Right lobe of liver (tissue), 6 donors: ENCODE measurements around the gene PGM3. TPM values are rescaled to one million over a fixed set of nuclear protein-coding genes. Genes with fewer than 3 reads are reported as not detected.

Experiments
- ATAC-seq, 4 donors: fragments of 200-7000 bp; cut with Tn5 transposase; one replicate each; pipeline ENCODE4 v1.9.1; 2020; ENCODE audit warnings: mild to moderate bottlenecking in 4 of 4, moderate library complexity in 4 of 4
- DNase-seq, 3 donors: peaks; one replicate each; pipeline ENCODE4 v3.0.0-alpha.2; 2020
- H3K27ac ChIP-seq, 3 donors: fragments of 200-600 bp; one replicate each; pipeline ENCODE4 v1.8.0; 2022
- H3K27me3 ChIP-seq, 2 donors: fragments of 200-600 bp; one replicate each; pipeline ENCODE4 v1.8.0; 2022
- H3K36me3 ChIP-seq, 4 donors: fragments of 200-600 bp; sonication (generic) in 1 of 4; one replicate each; pipeline versions ENCODE4 v1.5.1 to v1.8.0; 2017 to 2022; ENCODE audit warnings: control low read depth in 1 of 4
- H3K4me1 ChIP-seq, 4 donors: fragments of 200-600 bp; sonication (generic) in 1 of 4; one replicate each; pipeline versions ENCODE4 v1.5.1 to v1.8.0; 2017 to 2022; ENCODE audit warnings: control low read depth in 1 of 4
- H3K4me3 ChIP-seq, 3 donors: fragments of 200-600 bp; one replicate each; pipeline ENCODE4 v1.8.0; 2022
- H3K9me3 ChIP-seq, 4 donors: fragments of 200-600 bp; sonication (generic) in 1 of 4; one replicate each; pipeline versions ENCODE4 v1.5.1 to v1.8.0; 2017 to 2022; ENCODE audit warnings: control low read depth in 1 of 4
- CTCF ChIP-seq, 4 donors: fragments of 200-600 bp in 3 of 4; fragments of 450-650 bp in 1 of 4; IDR thresholded peaks; one replicate each; pipeline versions ENCODE4 v1.5.1 to v1.8.0; 2016 to 2022; ENCODE audit warnings: antibody characterized with exemption in 4 of 4, mild to moderate bottlenecking in 2 of 4
- POLR2A ChIP-seq: fragments of 450-650 bp; IDR thresholded peaks from one replicate; pipeline ENCODE4 v1.6.1; 2017; ENCODE audit warnings: antibody characterized with exemption, mild to moderate bottlenecking
- WGBS: methylation state at CpG from one replicate; pipeline ENCODE4 v1.1.6; 2018; ENCODE audit warnings: low coverage, low lambda C conversion rate; ENCODE audit not compliant: insufficient coverage; ENCODE audit errors: missing lambda C conversion rate; 5-methylcytosine and 5-hydroxymethylcytosine counted together
- intact Hi-C, 2 donors: fragments of 100-400 bp; cut with DNase I; formaldehyde crosslinking; loops; one replicate each; pipeline versions ENCODE4 v1.11.2 to v1.14.1; 2022
- total RNA-seq, 6 experiments: library from RNA; depleted of rRNA in 2 of 6; stranded (reverse); fragments of >200 nt in 2 of 6; fragmentation: NEBNext Ultra II Directional in 3 of 6; extraction: Animal tissue kit (Norgen Biotek cat#: 25700) in 3 of 6; gene quantifications; one replicate each; pipeline versions ENCODE4 v1.1.0 to v1.2.4, GENCODE V29; 2016 to 2023
- donor health status: DM: no; HTN: yes; CAD: no.
- donor health status: DM: no; HTN: no; CAD: no.
- donor health status: DM: no; HTN: no; CAD: no.
- donor health status: DM: no; HTN: yes; CAD: no.
- donor health status: DM: no; HTN: yes; CAD: no.

Gene PGM3
- total RNA-seq, 6 experiments from 2014 or later: 23.5 to 52.2 (median 35.0) TPM

- no peaks in the 10 kb centered on the region for H3K27me3 ChIP-seq
- intact Hi-C loops: no loop called here
- H3K4me3 ChIP-seq: no peak overlapping the region
- no peaks in the 10 kb centered on the region for H3K9me3 ChIP-seq
- no peak for ATAC-seq
- no peak for TF ChIP-seq CTCF (IDR thresholded peaks at IDR 0.05)
- no peak for TF ChIP-seq POLR2A
- no peak overlapping the region for H3K27ac ChIP-seq
- no peaks in the 10 kb centered on the region for H3K4me1 ChIP-seq
- peaks cover 0 to 51% (median 10%) of the 10 kb centered on the region in 4 donors for H3K36me3 ChIP-seq
- DNase-seq: no peak
- WGBS: 93% methylated on average over 3 of the region's 3 CpGs
Observed at GRCh38 chr6:83132121-83132520, 60.9 kb downstream of the PGM3 start.

DNA sequence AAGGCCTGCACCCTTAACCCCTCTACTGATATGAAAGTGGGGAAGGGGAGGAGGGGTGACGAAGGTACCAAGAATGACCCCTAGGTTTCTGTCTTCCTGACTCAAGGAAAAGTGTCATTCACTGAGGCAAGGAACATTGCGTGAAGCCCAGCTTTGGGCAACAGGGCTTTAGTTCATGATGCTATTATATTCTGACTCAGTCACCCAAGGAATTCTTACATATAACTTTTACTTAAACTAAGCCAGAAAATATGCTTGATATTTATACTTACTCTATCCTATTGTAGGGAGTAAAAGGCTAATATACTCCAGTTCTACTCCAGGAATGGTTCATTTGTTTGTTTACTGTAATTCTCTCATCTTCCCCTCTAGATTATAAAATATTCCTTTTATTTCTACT lies 65.1 kb downstream of the PGM3 start:
- intact Hi-C loops: no loop called here
- DNase-seq: no peak
- H3K36me3 ChIP-seq: peaks cover 4 to 68% (median 17%) of the 10 kb centered on the region in 4 donors
- H3K4me1 ChIP-seq: no peaks in the 10 kb centered on the region
- ATAC-seq: no peak
- no peaks in the 10 kb centered on the region for H3K27me3 ChIP-seq
- no peaks in the 10 kb centered on the region for H3K9me3 ChIP-seq
- TF ChIP-seq POLR2A: no peak
- TF ChIP-seq CTCF (IDR thresholded peaks at IDR 0.05): no peak
- no peak overlapping the region for H3K4me3 ChIP-seq
- no peak overlapping the region for H3K27ac ChIP-seq
- 100% methylated on average over 2 of the region's 2 CpGs for WGBS

- TF ChIP-seq POLR2A: no peak
- TF ChIP-seq CTCF (IDR thresholded peaks at IDR 0.05): no peak
- ATAC-seq (no peak), DNase-seq (no peak)
- Histone ChIP-seq H3K27me3 (no peaks in the 10 kb centered on the region), H3K4me3 (no peak overlapping the region), H3K27ac (no peak overlapping the region), H3K9me3 (no peaks in the 10 kb centered on the region), H3K4me1 (no peaks in the 10 kb centered on the region), H3K36me3 (peaks cover 4 to 67% (median 17%) of the 10 kb centered on the region in 4 donors)
- intact Hi-C loops: no loop called here
- 93% methylated on average over 5 of the region's 5 CpGs for WGBS
Observed at GRCh38 chr6:83127258-83127657, 65.8 kb downstream of the PGM3 start.

DNA sequence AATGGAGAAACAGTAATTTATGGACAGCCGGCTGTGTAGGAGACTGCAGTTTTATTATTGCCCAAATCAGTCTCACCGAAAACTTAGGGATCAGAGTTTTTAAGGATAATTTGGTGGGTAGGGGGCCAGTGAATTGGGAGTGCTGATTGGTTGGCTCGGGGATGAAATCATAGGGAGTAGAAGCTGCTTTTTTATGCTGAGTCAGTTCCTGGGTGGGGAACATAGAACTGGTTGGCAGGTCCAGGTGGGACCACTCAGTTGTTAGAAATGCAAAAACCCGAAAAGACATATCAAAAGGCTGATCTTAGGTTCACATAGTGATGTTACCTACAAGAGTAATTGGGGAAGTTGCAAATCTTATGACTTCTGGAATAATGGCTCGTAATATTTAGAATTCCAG lies 66.3 kb downstream of the PGM3 start:
- no peak for TF ChIP-seq POLR2A
- TF ChIP-seq CTCF (IDR thresholded peaks at IDR 0.05): no peak
- ATAC-seq (no peak), DNase-seq (no peak)
- WGBS: 94% methylated on average over 4 of the region's 5 CpGs
- intact Hi-C loops: no loop called here
- Histone ChIP-seq H3K27me3 (no peaks in the 10 kb centered on the region), H3K9me3 (no peaks in the 10 kb centered on the region), H3K4me3 (no peak overlapping the region), H3K4me1 (no peaks in the 10 kb centered on the region), H3K36me3 (peaks cover 2 to 62% (median 17%) of the 10 kb centered on the region in 4 donors), H3K27ac (no peak overlapping the region)

GRCh38 chr6:83126223-83126622 lies 66.8 kb downstream of the PGM3 start:
- ATAC-seq: no peak
- Histone ChIP-seq H3K4me1 (no peaks in the 10 kb centered on the region), H3K36me3 (peaks cover 2 to 56% (median 17%) of the 10 kb centered on the region in 4 donors), H3K27ac (no peak overlapping the region), H3K9me3 (no peaks in the 10 kb centered on the region), H3K4me3 (no peak overlapping the region), H3K27me3 (no peaks in the 10 kb centered on the region)
- intact Hi-C loops: no loop called here
- no peak for DNase-seq
- WGBS: 100% methylated on average over 2 of the region's 2 CpGs
- TF ChIP-seq CTCF (IDR thresholded peaks at IDR 0.05) (no peak), POLR2A (no peak)
